HG03439 (cell line): ENCODE measurements around the gene ABCG5.

Experiments
- ATAC-seq: cut with Tn5 transposase; IDR thresholded peaks from one replicate; pipeline ENCODE4 v1.9.1; 2021; ENCODE audit warnings: mild to moderate bottlenecking, moderate library complexity; ENCODE audit not compliant: unreplicated experiment

Gene ABCG5

GRCh38 chr2:43842866-43843226 lies 4.2 kb upstream of the ABCG5 start:
- no peak for ATAC-seq

GRCh38 chr2:43841949-43842865 lies 3.6 kb upstream of the ABCG5 start:
- ATAC-seq, result no peak

- no peak for ATAC-seq
Measured at GRCh38 chr2:43840965-43841364, 2.3 kb upstream of the ABCG5 start.

- no peak for ATAC-seq
Measured at GRCh38 chr2:43839776-43840564, 1.3 kb upstream of the ABCG5 start.

- no peak for ATAC-seq
Measured at GRCh38 chr2:43837831-43838559, 644 bp downstream of the ABCG5 start.

- no peak for ATAC-seq
Measured at GRCh38 chr2:43837033-43837432, 1.6 kb downstream of the ABCG5 start.

- no peak for ATAC-seq
Measured at GRCh38 chr2:43832457-43832856, 6.2 kb downstream of the ABCG5 start.

- no peak for ATAC-seq
Measured at GRCh38 chr2:43831543-43832294, 6.9 kb downstream of the ABCG5 start.

GRCh38 chr2:43826305-43827250 lies 12.1 kb downstream of the ABCG5 start:
- ATAC-seq, result no peak

GRCh38 chr2:43825841-43826240 lies 12.8 kb downstream of the ABCG5 start:
- no peak for ATAC-seq

- ATAC-seq, result no peak
Measured at GRCh38 chr2:43824951-43825493, 13.6 kb downstream of the ABCG5 start.

- no peak for ATAC-seq
Measured at GRCh38 chr2:43824512-43824911, 14.1 kb downstream of the ABCG5 start.

GRCh38 chr2:43823751-43824150 lies 14.9 kb downstream of the ABCG5 start:
- ATAC-seq, result no peak

GRCh38 chr2:43822839-43823238 lies 15.8 kb downstream of the ABCG5 start:
- ATAC-seq, result no peak

GRCh38 chr2:43819491-43820163 lies 19.0 kb downstream of the ABCG5 start:
- no peak for ATAC-seq

GRCh38 chr2:43818761-43819160 lies 19.9 kb downstream of the ABCG5 start:
- no peak for ATAC-seq

GRCh38 chr2:43814711-43815110 lies 23.9 kb downstream of the ABCG5 start:
- ATAC-seq, result no peak

- ATAC-seq, result no peak
Measured at GRCh38 chr2:43812947-43813346, 25.7 kb downstream of the ABCG5 start.

- no peak for ATAC-seq
Measured at GRCh38 chr2:43812006-43812405, 26.6 kb downstream of the ABCG5 start.
